Activated CD4-positive, alpha-beta T cell treated with anti-CD3 and anti-CD28 coated beads, Interleukin-2, amount 50 U/mL, for 16 hours (primary cell): Measurements from ENCODE around the gene GBF1.
"Not testable (repeated sequence)": the region's sequence is repeated elsewhere in the genome, so short reads cannot be mapped to it uniquely, and the experiment has no call there.

Experiments used
- DNase-seq: peaks from one replicate; pipeline ENCODE4 v3.0.0-alpha.2; 2020

GBF1 gene

DNA sequence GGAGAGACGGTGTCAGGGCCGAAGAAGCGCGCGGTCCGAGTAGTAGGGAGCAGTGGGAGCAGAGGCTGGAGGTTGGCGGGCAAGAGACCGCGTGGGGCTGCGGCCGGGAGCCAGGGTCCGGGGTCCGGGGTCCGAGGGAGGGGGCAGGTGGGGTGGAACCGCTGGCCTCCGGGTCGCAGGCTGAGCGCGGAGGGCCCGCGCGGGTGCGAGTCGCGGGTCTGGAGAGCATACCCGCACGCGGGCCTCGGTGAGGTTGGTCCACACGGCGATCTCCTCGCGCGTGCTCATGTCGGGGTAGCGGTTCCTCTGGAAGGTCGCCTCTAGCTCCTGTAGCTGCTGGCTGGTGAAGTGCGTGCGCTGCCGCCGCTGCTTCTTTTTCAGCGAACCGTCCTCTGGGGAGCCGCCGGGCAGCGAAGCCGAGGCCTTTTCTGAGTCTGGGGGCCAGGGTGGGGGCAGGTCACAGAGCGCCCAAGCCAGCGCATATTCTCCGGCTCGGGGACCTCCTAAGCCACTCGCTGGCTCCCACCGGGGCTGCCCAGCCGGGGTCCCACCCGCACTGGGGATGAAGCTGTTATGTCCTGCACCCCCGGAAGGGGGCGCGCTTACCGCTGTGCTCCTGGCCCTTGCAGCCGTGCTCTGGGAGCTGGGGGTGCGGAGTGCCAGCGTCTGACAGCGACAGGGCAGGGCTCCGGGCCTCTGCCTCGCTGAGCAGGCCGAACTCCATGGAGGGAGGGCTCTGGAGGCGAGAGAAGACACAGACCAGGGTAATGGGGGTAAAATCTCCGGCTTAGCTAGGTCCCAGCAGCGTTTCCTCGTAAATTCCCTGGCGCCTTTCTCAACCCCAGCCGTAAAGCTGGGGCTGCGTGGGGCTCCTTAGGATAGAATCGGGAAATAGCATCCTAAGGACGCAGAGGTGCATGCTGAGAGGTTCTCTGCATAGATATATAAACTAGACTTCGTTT, 13.7 kb upstream of the GBF1 start:
- peak; percentile 77 for DNase-seq

DNA sequence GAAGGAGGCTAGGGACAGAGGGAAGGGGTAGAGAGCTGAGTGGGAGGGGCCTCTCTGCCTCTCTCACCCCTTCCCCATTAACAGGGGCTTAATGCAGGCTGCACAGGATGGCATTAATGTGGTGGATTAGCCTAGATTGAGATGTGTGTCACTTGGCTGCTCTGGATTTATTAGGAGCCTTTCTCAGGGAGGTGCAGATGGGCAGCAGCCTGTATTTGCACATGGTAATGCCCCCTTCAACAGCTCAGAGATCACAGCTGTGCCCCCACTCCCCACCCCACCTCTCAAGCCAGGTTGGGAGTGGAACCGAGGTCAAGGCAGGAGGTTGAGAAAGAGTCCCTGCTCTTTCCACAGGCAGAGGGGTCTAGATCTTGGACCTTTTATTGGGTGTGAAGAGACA, 11.3 kb upstream of the GBF1 start:
- DNase-seq = no peak

GRCh38 chr10:102234888-102235597, 10.3 kb upstream of the GBF1 start:
- DNase-seq = no peak

DNA sequence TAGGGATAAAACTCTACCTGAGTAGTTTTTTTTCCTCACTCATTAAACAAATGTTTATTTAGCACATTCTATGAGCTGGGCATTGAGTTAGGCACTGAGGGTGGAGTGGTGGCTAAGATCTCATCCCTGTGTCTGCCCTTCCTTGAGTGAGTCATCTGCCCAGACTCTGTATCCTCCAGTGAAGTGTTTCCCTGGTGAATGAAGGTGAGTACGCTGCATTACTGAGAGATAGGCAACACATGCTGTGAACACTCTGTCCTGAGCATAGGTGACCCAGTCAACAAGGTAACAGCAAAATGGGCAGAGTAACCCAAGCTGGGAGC, 9.8 kb upstream of the GBF1 start:
- no peak for DNase-seq

DNA sequence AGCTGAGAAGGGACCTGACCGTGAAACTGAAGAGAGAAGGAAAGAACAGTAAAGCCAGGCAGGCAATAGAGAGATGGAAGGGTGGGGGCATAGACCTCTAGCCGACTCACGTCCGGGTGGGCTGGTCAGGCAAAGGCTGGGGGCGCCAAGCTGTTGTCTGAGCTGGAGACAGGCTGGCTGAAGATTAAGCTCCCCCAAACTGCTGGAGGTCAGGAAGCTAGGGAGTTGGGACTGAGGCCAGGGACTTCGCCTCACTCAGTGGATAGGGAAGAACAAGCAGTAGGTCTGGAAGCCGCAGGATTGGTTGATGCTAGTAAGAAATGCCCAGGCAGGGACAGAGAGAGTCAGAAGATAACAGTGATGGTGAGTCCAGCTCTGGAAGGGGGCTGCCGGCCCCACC, 9.3 kb upstream of the GBF1 start:
- DNase-seq = no peak

- no peak for DNase-seq
These were observed 7.5 kb upstream of the GBF1 start for GRCh38 chr10:102237711-102238252.

DNA sequence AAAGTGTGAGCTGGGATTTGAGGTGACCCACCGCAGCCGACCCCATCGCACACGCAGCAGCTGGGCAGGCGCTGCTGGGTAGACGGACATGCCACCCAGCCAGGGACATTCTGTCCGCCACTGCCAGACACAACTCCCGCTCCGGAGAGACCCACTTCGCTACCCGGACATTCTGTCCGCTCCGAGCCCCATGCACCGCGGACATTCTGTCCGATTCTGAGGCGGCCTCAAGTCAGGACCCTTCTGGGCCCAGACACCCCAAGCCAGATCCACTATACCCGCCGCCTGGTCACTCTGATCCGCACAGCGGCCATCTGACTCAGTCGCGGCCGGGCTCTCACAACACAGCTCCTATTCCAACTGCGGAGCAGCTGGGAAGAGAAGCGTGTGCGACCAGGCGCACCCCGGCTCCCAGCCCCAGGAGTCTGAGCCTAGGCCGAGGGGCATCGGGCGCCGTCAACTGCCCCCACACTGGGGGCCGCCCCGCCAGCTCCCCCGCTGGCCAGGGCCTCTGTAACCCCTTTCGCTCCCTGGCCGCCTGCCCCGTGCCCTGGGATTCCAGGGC, 4.8 kb upstream of the GBF1 start:
- no peak for DNase-seq

- DNase-seq = no peak
These were observed 4.3 kb upstream of the GBF1 start for GRCh38 chr10:102241032-102241443.

DNA sequence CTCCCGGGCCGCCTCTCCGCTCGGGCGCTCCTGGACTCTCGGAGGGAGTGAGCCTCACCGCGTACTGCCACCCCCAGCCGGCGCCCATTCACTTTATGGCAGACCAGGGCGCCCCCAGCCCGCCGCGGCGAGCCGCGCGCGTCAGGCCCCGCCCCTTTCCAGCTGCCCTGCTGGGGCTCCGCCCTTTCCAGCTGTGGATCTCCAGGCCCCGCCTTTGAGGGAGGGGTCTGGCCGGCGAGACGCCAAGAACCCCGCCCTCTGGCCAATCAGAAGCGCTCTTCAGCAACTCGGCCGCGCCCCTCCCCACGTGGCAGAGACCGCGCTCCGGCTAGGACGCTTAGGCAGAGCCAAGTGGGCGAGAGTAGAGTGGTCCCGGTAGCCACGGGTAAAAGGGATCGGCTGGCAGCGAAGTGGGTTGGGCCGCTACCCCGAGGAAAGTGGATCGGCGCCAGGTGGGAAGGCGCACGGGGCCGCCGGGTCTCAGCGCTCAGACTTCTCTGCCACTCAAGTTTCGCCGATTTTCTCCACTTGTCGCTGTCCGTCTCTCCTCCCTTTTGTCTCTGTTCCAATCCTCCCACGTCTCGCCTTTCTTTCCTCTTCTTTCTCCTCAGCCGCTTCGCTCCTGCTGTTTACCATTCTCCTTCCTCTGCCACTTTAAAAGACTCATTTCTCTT, 3.8 kb upstream of the GBF1 start, which contains the start of gene PITX3:
Gene PITX3, minus strand, starts transcription at position 69 of the 674 bp plus-strand sequence. CDS start 9,432 bp downstream, outside the sequence.
- peak; percentile 95 for DNase-seq

GRCh38 chr10:102242118-102242485, 3.2 kb upstream of the GBF1 start:
- DNase-seq = no peak

GRCh38 chr10:102243309-102243708, 2.0 kb upstream of the GBF1 start:
- no peak for DNase-seq

DNA sequence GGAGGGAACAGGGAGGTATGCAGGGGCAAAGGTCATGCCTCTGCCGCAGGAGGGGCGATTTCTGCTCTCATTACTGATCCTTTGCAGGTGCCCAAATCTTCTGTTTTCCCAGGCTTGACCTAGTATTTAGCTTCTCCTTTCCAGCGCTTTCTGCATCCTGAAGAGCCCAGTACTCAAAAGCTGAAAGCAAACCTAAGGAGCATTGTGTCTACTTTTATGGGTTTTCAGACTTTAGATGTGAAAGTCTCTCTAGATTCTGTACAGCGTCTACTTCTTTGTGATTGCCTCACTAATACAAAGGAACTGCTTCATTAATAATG, 560 bp downstream of the GBF1 start:
- no peak for DNase-seq

- DNase-seq = peak; percentile 28
These were observed 929 bp downstream of the GBF1 start for GRCh38 chr10:102246261-102246660.

DNA sequence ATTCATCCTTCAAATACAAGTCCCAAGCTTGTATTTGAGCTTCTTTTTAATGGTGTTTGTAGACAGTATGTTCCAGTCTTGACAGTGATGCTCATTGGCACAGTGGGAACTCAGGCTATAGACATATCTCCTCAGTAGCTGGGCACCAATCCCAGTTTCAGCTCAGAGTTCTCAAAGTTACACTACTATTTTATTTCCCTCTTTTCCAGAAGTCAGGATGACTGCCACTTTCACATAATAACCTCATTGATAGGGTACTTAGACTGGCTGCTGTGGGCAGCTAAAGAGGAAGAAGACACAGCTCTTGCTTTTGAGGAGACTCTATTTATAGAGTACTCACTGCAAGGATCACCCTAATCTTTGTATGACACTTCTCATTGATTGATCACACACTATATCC, 2.4 kb downstream of the GBF1 start:
- DNase-seq = no peak

- not testable (repeated sequence) for DNase-seq
These were observed 7.2 kb downstream of the GBF1 start for GRCh38 chr10:102252508-102252907.

- DNase-seq = no peak
These were observed 9.1 kb downstream of the GBF1 start for GRCh38 chr10:102254426-102254825.

DNA sequence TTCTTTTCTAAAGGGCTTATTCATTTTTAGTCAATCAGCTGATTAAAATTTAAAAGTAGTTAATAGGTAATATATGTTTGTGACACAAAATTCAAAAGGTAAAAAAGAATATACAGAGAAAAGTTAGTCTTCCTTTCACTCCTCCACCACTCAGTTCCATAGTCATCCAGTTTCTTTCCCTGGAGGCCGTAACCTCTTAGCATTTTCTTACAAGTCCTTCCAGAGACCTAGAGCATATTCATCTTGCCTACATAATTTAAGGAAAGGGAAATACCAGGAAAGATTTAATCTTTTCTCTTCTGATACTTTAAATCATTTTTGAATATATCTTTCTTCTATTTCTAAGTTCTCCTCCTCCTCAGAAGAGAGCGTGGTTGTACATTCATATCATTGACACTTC, 10.1 kb downstream of the GBF1 start:
- no peak for DNase-seq

- DNase-seq = no peak
These were observed 15.9 kb downstream of the GBF1 start for GRCh38 chr10:102261196-102261595.

DNA sequence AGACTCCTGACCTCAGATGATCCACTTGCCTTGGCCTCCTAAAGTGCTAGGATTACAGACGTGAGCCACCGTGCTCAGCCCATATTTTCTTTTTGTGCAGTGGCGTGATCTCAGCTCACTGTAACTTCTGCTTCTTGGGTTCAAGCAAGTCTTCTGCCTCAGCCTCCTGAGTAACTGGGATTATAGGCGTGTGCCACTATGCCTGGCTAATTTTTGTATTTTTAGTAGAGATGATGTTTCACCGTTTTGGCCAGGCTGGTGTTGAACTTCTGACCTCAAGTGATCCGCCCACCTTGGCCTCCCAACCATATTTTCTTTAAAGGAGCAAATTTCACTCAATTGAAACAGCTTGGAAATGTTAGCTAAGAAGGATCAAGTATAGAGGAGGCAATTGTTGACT, 16.5 kb downstream of the GBF1 start:
- no peak for DNase-seq

DNA sequence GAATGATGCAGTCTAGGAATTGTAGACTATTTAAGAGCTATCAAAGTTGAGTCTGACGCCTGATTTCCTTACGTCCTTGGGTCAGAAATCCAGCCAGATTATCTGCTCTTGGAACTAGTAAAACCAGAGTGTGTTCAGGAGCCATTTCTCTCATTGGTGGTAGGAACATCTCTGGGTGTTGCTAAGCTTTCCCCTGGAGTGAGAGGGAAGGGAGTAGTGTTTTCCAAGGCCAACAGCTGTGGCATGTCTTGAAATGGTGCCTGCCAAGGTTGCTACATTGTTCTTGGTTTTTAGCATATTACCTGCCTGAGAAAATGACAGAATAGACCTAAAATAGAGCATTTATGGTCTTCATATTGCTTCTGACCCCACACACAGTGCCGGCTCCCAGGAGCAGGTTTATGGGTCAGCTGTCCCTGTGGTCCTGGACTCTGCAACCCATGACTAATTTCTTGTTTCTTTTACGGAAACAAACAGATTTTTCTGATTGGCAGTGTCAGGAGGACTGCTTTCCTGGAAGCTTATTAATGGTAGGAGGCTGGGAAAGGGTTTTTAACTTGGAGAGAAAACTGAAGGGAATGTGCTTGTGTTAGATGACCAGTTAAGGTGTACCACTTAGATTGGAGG, 17.5 kb downstream of the GBF1 start:
- DNase-seq = no peak

- no peak for DNase-seq
These were observed 19.0 kb downstream of the GBF1 start for GRCh38 chr10:102264371-102264770.

DNA sequence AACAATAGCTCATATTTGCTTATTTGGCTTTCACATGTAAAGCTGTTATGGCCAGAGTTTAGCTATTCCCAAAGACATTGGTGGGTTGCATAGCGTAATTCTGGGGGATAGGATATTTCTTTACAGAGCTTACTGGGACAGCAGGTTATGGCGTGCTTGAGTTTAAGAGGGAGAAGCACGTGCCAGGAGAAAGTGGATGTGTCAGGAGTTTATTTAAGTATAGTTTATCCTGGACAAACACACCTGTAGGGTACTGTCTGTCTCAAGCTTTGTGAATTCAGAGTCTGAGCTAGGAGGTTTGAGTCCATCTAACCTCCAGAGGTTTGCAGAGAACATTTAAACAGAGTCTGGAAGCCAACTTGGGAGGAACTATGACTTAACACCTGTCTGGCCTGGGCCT, 21.3 kb downstream of the GBF1 start:
- DNase-seq = no peak

DNA sequence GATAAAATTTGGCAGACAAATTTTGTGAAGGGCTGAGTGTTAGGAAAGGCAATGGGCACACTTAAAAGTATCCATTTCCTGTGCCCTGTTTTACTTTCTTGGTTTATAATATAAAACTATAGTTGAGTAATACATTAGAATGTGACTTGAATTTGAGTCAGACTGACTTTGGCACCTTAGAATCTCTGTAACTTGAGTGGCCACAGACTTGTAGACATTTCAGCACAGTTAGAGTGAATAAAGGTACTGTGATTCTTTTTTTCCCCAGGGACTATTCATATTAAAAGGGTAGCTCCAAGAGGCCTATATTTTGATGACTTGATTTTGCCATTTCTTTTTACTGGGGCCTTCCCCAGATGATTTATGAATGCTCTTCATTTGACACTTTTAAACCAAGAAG, 22.4 kb downstream of the GBF1 start:
- no peak for DNase-seq
